Medulla oblongata (tissue), 1 donor: ENCODE data around the gene SPEG.

Source experiments
- DNase-seq: peaks from one replicate; pipeline ENCODE4 v3.0.0-alpha.2; 2015; ENCODE audit errors: extremely low spot score

Gene SPEG

GRCh38 chr2:219547621-219548020, 113.0 kb downstream of the SPEG start:
- no peak for DNase-seq
